Endodermal cell (in vitro differentiated cells): ENCODE measurements around the gene STK39. TPM values are rescaled to one million over a fixed set of nuclear protein-coding genes. Genes with fewer than 3 reads are reported as not detected.

Experiments
- DNase-seq: peaks from one replicate; pipeline ENCODE4 v3.0.0-alpha.2; 2017
- H3K27ac ChIP-seq: 2 replicates; pipeline ENCODE4 v1.5.1; 2013; ENCODE audit warnings: mild to moderate bottlenecking, low read depth, low read length, moderate library complexity
- H3K27me3 ChIP-seq: 2 replicates; pipeline ENCODE4 v1.6.1; 2013; ENCODE audit warnings: mild to moderate bottlenecking, low read length, moderate library complexity; ENCODE audit not compliant: insufficient read depth, control insufficient read depth, poor library complexity, severe bottlenecking
- H3K36me3 ChIP-seq: 2 replicates; pipeline ENCODE4 v1.7.0; 2013; ENCODE audit warnings: mild to moderate bottlenecking, low read length, moderate library complexity; ENCODE audit not compliant: control insufficient read depth, insufficient read depth
- H3K4me1 ChIP-seq: one replicate; pipeline ENCODE4 v1.7.0; 2013; ENCODE audit warnings: low read length; ENCODE audit not compliant: control insufficient read depth, insufficient read depth
- H3K4me3 ChIP-seq: 2 replicates; pipeline ENCODE4 v1.5.1; 2013; ENCODE audit warnings: mild to moderate bottlenecking, low read length, moderate library complexity
- H3K9ac ChIP-seq: 2 replicates; pipeline ENCODE4 v1.6.1; 2013; ENCODE audit warnings: mild to moderate bottlenecking, low read length, moderate library complexity; ENCODE audit not compliant: poor library complexity, severe bottlenecking; ENCODE audit errors: extremely low read depth
- H3K9me3 ChIP-seq: 2 replicates; pipeline ENCODE4 v1.6.1; 2013; ENCODE audit warnings: mild to moderate bottlenecking, low read length, moderate library complexity; ENCODE audit not compliant: control insufficient read depth
- H3K27ac Mint-ChIP-seq: 2 replicates; pipeline ENCODE4 v1.8.0; 2020; ENCODE audit warnings: mixed read lengths
- H3K27me3 Mint-ChIP-seq: 2 replicates; pipeline ENCODE4 v1.8.0; 2021; ENCODE audit warnings: mild to moderate bottlenecking, mixed read lengths; ENCODE audit not compliant: insufficient read depth
- H3K36me3 Mint-ChIP-seq: 2 replicates; pipeline ENCODE4 v1.8.0; 2020; ENCODE audit warnings: low read depth, mixed read lengths
- H3K4me1 Mint-ChIP-seq: 2 replicates; pipeline ENCODE4 v1.8.0; 2020; ENCODE audit warnings: mixed read lengths
- H3K4me3 Mint-ChIP-seq: 2 replicates; pipeline ENCODE4 v1.8.0; 2020; ENCODE audit warnings: mild to moderate bottlenecking, moderate library complexity, mixed read lengths
- H3K9me3 Mint-ChIP-seq: 2 replicates; pipeline ENCODE4 v1.8.0; 2020; ENCODE audit warnings: mild to moderate bottlenecking, mixed read lengths
- WGBS, 2 experiments: methylation state at CpG; one replicate each; pipeline versions ENCODE4 v1.1.5 to v1.1.7; 2013; ENCODE audit warnings: missing lambda C conversion rate in 2 of 2, mixed read lengths in 1 of 2; ENCODE audit not compliant: insufficient coverage in 1 of 2, insufficient read length in 1 of 2; 5-methylcytosine and 5-hydroxymethylcytosine counted together
- total RNA-seq, 2 donors: library from RNA; stranded (reverse); fragmentation: NEBNext Ultra II Directional in 1 of 2; extraction: Animal tissue kit (Norgen Biotek cat#: 25700) in 1 of 2; gene quantifications; 2 replicates in 1 of 2; 3 replicates in 1 of 2; pipeline ENCODE4 v1.2.1, GENCODE V29; 2021
- TF ChIP-seq, protein P1 (sequence below): fragments of 200-600 bp; sonication (generic); conservative IDR thresholded peaks from 2 replicates; pipeline ENCODE4 v1.5.0; 2021; ENCODE audit warnings: antibody characterized with exemption, mild to moderate bottlenecking

Gene STK39
- total RNA-seq, 2 donors from 2014 or later = 22.3 to 31.5 TPM

DNA sequence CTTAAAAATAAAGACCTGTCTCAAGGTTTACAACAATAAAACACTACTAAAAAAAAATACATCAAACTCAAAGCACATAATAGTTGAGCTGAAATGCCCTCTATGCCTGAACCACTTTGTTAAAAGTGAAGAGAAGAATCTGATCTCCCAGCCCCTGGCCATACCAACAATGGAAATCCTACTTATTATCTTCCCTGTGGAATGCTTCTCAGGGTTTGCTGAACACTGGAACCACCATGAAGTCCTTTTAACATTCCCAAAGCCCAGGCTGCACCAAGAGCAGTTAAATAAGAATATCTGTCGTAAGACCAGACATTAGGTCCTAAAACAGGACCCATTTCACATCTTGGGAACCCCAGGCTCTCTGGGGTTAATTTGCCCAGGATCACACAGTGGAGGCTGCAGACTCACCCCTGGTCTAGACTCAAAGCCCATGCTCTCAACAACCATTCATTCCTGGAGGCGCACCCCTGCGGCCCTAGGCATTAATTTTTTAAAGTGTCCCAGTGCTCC, 285.8 kb downstream of the STK39 start:
- H3K9me3 ChIP-seq = no peaks in the 10 kb centered on the region
- peak overlapping the region; percentile 55 for H3K27ac ChIP-seq
- H3K27me3 ChIP-seq = no peaks in the 10 kb centered on the region
- TF ChIP-seq, protein P1, sequence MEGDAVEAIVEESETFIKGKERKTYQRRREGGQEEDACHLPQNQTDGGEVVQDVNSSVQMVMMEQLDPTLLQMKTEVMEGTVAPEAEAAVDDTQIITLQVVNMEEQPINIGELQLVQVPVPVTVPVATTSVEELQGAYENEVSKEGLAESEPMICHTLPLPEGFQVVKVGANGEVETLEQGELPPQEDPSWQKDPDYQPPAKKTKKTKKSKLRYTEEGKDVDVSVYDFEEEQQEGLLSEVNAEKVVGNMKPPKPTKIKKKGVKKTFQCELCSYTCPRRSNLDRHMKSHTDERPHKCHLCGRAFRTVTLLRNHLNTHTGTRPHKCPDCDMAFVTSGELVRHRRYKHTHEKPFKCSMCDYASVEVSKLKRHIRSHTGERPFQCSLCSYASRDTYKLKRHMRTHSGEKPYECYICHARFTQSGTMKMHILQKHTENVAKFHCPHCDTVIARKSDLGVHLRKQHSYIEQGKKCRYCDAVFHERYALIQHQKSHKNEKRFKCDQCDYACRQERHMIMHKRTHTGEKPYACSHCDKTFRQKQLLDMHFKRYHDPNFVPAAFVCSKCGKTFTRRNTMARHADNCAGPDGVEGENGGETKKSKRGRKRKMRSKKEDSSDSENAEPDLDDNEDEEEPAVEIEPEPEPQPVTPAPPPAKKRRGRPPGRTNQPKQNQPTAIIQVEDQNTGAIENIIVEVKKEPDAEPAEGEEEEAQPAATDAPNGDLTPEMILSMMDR = no peak
- peaks cover 4% of the 10 kb centered on the region for H3K4me1 ChIP-seq
- 85 to 96% methylated on average over 3 of the region's 3 CpGs for WGBS, 2 experiments
- Mint-ChIP-seq H3K4me3 (no peak overlapping the region), H3K27me3 (no peaks in the 10 kb centered on the region), H3K27ac (peak overlapping the region; percentile 38), H3K9me3 (no peaks in the 10 kb centered on the region), H3K4me1 (peaks cover 14% of the 10 kb centered on the region), H3K36me3 (peaks cover 6% of the 10 kb centered on the region)
- no peak for DNase-seq
- H3K36me3 ChIP-seq = no peaks in the 10 kb centered on the region
- no peak overlapping the region for H3K9ac ChIP-seq
- H3K4me3 ChIP-seq = no peak overlapping the region

- no peak overlapping the region for H3K4me3 ChIP-seq
Observed at GRCh38 chr2:167960089-167960747, 287.2 kb downstream of the STK39 start.

DNA sequence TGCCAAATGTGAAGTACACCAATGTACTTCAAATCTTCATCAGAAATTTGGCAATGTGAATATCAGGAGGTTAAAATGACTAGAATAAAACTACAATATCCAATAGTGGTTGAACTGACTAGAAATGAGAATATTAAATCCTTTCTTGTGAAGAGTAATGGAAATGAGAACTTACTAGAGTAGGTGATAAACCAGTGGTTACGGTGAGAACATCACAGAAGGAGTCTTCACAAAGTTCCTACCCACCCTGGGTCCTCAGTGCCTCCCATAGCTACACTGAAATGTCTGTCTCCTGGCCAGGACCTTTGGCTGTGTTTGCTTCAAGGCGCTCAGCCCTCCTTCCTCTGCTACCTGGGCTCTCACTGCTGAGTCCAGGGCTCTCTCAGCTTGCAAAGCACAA, 289.7 kb downstream of the STK39 start:
- no peaks in the 10 kb centered on the region for H3K27me3 Mint-ChIP-seq
- peaks cover 9% of the 10 kb centered on the region for H3K4me1 Mint-ChIP-seq
- Histone ChIP-seq H3K27ac (no peak overlapping the region), H3K9me3 (no peaks in the 10 kb centered on the region), H3K36me3 (no peaks in the 10 kb centered on the region), H3K27me3 (no peaks in the 10 kb centered on the region), H3K4me3 (no peak overlapping the region), H3K9ac (no peak overlapping the region), H3K4me1 (peaks cover 4% of the 10 kb centered on the region)
- H3K9me3 Mint-ChIP-seq = no peaks in the 10 kb centered on the region
- H3K27ac Mint-ChIP-seq = no peak overlapping the region
- TF ChIP-seq, protein P1 = no peak
- no peak overlapping the region for H3K4me3 Mint-ChIP-seq
- H3K36me3 Mint-ChIP-seq = peaks cover 4% of the 10 kb centered on the region
- no peak for DNase-seq
- 97 to 100% methylated on average over 1 to 2 of the region's 2 CpGs for WGBS, 2 experiments

More at GRCh38 chr2:167960089-167960747, 287.2 kb downstream of the STK39 start:
- Histone ChIP-seq H3K4me1 (peaks cover 4% of the 10 kb centered on the region), H3K27ac (no peak overlapping the region), H3K9ac (no peak overlapping the region), H3K27me3 (no peaks in the 10 kb centered on the region), H3K36me3 (no peaks in the 10 kb centered on the region), H3K9me3 (no peaks in the 10 kb centered on the region)
- Mint-ChIP-seq H3K4me3 (no peak overlapping the region), H3K4me1 (peaks cover 14% of the 10 kb centered on the region), H3K36me3 (peaks cover 7% of the 10 kb centered on the region), H3K9me3 (no peaks in the 10 kb centered on the region), H3K27ac (no peak overlapping the region), H3K27me3 (no peaks in the 10 kb centered on the region)
- TF ChIP-seq, protein P1 = no peak
- WGBS, 2 experiments = 94 to 100% methylated on average over 2 to 9 of the region's 9 CpGs
- DNase-seq = no peak
